HepG2 (cell line): Measurements from ENCODE around the gene PPIG. TPM values are rescaled to one million over a fixed set of nuclear protein-coding genes. Genes with fewer than 3 reads are reported as not detected.

Experiments
- ATAC-seq: fragments of 200-7000 bp; cut with Tn5 transposase; 3 replicates; pipeline ENCODE4 v1.9.1; 2020; ENCODE audit warnings: mild to moderate bottlenecking, moderate library complexity
- BruUV-seq: library from RNA; stranded (reverse); fragments of 400-500 nt; replicated peaks from 2 replicates; lab custom pipeline; 2021; lab: Mats Ljungman, UMichigan
- CTCF ChIA-PET: fragments of 300-600 bp; formaldehyde crosslinking; extraction: SDS; loops from one replicate; lab custom pipeline; 2021; ENCODE audit warnings: low total read pairs, inconsistent platforms, low intra/inter-chr PET ratio; lab: Yijun Ruan, JAX
- POLR2A ChIA-PET: fragments of 350-600 bp; sonication (Branson Sonifier 250); formaldehyde crosslinking; loops from one replicate; lab custom pipeline; 2020; ENCODE audit warnings: antibody characterized with exemption, inconsistent platforms; lab: Yijun Ruan, JAX
- DNase-seq: peaks from one replicate; pipeline ENCODE4 v3.0.0-alpha.2; 2015; ENCODE audit warnings: low spot score
- FAIRE-seq: peaks from 3 replicates; lab custom pipeline; 2011; peaks lifted over from hg19 to GRCh38; lab: Jason Lieb, UNC
- H2AFZ ChIP-seq: one replicate; pipeline ENCODE4 v1.6.1; 2011; ENCODE audit warnings: low read length, inconsistent platforms
- H3K27ac ChIP-seq: fragments of 300-600 bp; 3 replicates; pipeline ENCODE4 v1.8.0; 2011; ENCODE audit warnings: mixed run types, mild to moderate bottlenecking, mixed read lengths, low read length, inconsistent platforms; ENCODE audit not compliant: insufficient read depth; ENCODE audit errors: extremely low read length
- H3K27me3 ChIP-seq, 2 experiments: fragments of 200-600 bp in 1 of 2; 2 replicates in 1 of 2; 3 replicates in 1 of 2; pipeline versions ENCODE4 v1.6.0 to v1.8.0; 2011; ENCODE audit warnings: low read length in 2 of 2, mild to moderate bottlenecking in 2 of 2, moderate library complexity in 2 of 2, inconsistent platforms in 1 of 2; ENCODE audit not compliant: insufficient read depth in 2 of 2, control insufficient read depth in 1 of 2
- H3K36me3 ChIP-seq, 2 experiments: fragments of 200-600 bp in 1 of 2; replicated peaks in 1 of 2; 2 replicates in 1 of 2; 3 replicates in 1 of 2; pipeline versions ENCODE4 v1.5.1 to v1.8.0; 2011; ENCODE audit warnings: low read length in 2 of 2, inconsistent platforms in 1 of 2; ENCODE audit not compliant: insufficient read depth in 2 of 2, control insufficient read depth in 1 of 2
- H3K4me1 ChIP-seq: 2 replicates; pipeline ENCODE4 v1.5.1; 2012; ENCODE audit warnings: low read length, inconsistent platforms; ENCODE audit not compliant: insufficient read depth
- H3K4me2 ChIP-seq: 2 replicates; pipeline ENCODE4 v1.6.0; 2011; ENCODE audit warnings: low read depth, low read length, inconsistent platforms
- H3K4me3 ChIP-seq, 3 experiments: fragments of 200-600 bp in 1 of 3; sonication (generic), shearing (Covaris generic) in 1 of 3; replicated peaks in 1 of 3; 2 replicates each; pipeline ENCODE4 v1.5.1; 2011 to 2016; ENCODE audit warnings: low read length in 3 of 3, inconsistent platforms in 2 of 3, low read depth in 2 of 3, mild to moderate bottlenecking in 2 of 3, control low read depth in 1 of 3, mixed read lengths in 1 of 3; ENCODE audit not compliant: insufficient read depth in 1 of 3
- H3K79me2 ChIP-seq: one replicate; pipeline ENCODE4 v1.6.1; 2011; ENCODE audit warnings: low read length, inconsistent platforms; ENCODE audit not compliant: insufficient read depth
- H3K9ac ChIP-seq: 2 replicates; pipeline ENCODE4 v1.6.0; 2011; ENCODE audit warnings: mild to moderate bottlenecking, low read depth, low read length, inconsistent platforms; ENCODE audit not compliant: insufficient read depth
- H3K9me3 ChIP-seq: 2 replicates; pipeline ENCODE4 v1.5.1; 2012; ENCODE audit warnings: mild to moderate bottlenecking, low read length
- H4K20me1 ChIP-seq: 2 replicates; pipeline ENCODE4 v1.6.0; 2011; ENCODE audit warnings: inconsistent platforms, mild to moderate bottlenecking, low read length, moderate library complexity; ENCODE audit not compliant: insufficient read depth
- FLYWCH1 ChIP-seq: sonication (generic); formaldehyde crosslinking; IDR thresholded peaks from 2 replicates; pipeline ENCODE4 v1.8.1; 2023; ENCODE audit warnings: mild to moderate bottlenecking, missing genetic modification reagents
- FOXO4 ChIP-seq: sonication (generic); formaldehyde crosslinking; conservative IDR thresholded peaks from 2 replicates; pipeline ENCODE4 v1.8.1; 2023; ENCODE audit warnings: missing genetic modification reagents
- HES4 ChIP-seq: sonication (generic); formaldehyde crosslinking; IDR thresholded peaks from 2 replicates; pipeline ENCODE4 v1.9.0; 2021; ENCODE audit warnings: mild to moderate bottlenecking, missing genetic modification reagents, borderline replicate concordance
- HNRNPK ChIP-seq: fragments of 200-400 bp; formaldehyde crosslinking; IDR thresholded peaks from 2 replicates; pipeline ENCODE4 v1.6.1; 2018; ENCODE audit warnings: low read length, low read depth, moderate library complexity, mild to moderate bottlenecking; ENCODE audit not compliant: poor library complexity, severe bottlenecking
- POLR2AphosphoS2 ChIP-seq: IDR thresholded peaks from 2 replicates; pipeline ENCODE4 v1.6.1; 2011; ENCODE audit warnings: low read depth, low read length, improper control_type of control experiment
- SIN3A ChIP-seq: IDR thresholded peaks from 2 replicates; pipeline ENCODE4 v1.6.1; 2011; ENCODE audit warnings: low read depth, mild to moderate bottlenecking, control low read depth, low read length, borderline replicate concordance
- WIZ ChIP-seq: sonication (generic); formaldehyde crosslinking; IDR thresholded peaks from 2 replicates; pipeline ENCODE4 v1.5.1; 2020; ENCODE audit warnings: mild to moderate bottlenecking, missing genetic modification reagents
- ZBTB21 ChIP-seq: sonication (generic); formaldehyde crosslinking; IDR thresholded peaks from 2 replicates; pipeline ENCODE4 v1.4.0; 2020; ENCODE audit warnings: missing genetic modification reagents
- ZNF343 ChIP-seq: sonication (generic); formaldehyde crosslinking; IDR thresholded peaks from 2 replicates; pipeline ENCODE4 v1.4.0; 2020; ENCODE audit warnings: mild to moderate bottlenecking, missing genetic modification reagents
- ZNF451 ChIP-seq: sonication (generic); formaldehyde crosslinking; IDR thresholded peaks from 2 replicates; pipeline ENCODE4 v1.5.0; 2020; ENCODE audit warnings: mild to moderate bottlenecking, missing genetic modification reagents
- WGBS: methylation state at CpG from one replicate; pipeline ENCODE4 v1.1.6; 2017; ENCODE audit warnings: low lambda C conversion rate; 5-methylcytosine and 5-hydroxymethylcytosine counted together
- in situ Hi-C: cut with HindIII; loops from 2 replicates; pipeline ENCODE4 v1.10.0; 2017; ENCODE audit warnings: low pct_unique_long_range_greater_than_20kb; ENCODE audit not compliant: extremely low pct_ligation_motif_present
- intact Hi-C: fragments of 100-400 bp; cut with micrococcal nuclease; formaldehyde crosslinking; loops from one replicate; pipeline ENCODE4 v1.10.0; 2022; ENCODE audit not compliant: unreplicated experiment
- polyA plus RNA-seq, 8 experiments: library from polyadenylated mRNA; depleted of rRNA in 3 of 8; stranded (reverse) in 7 of 8; unstranded in 1 of 8; fragments of >200 nt; fragmentation: Illumina TruSeq in 4 of 8; extraction: Trizol in 4 of 8; gene quantifications; 2 replicates each; pipeline versions ENCODE4 v1.2.1 to v1.2.3, GENCODE V29; 2011 to 2016; ENCODE audit warnings: low read depth in 4 of 8, missing spikeins in 1 of 8, mixed read lengths in 1 of 8; ENCODE audit not compliant: insufficient read depth in 1 of 8
- total RNA-seq, 5 experiments: library from RNA; depleted of rRNA; stranded (reverse); fragments of >200 nt; fragmentation: Illumina TruSeq; extraction: Trizol; gene quantifications; 2 replicates each; pipeline ENCODE4 v1.2.3, GENCODE V29; 2016; ENCODE audit warnings: low read depth in 1 of 5
- TF ChIP-seq, protein P1 (sequence below): sonication (generic); formaldehyde crosslinking; IDR thresholded peaks from 2 replicates; pipeline ENCODE4 v1.8.0; 2022; ENCODE audit warnings: mild to moderate bottlenecking, missing genetic modification reagents
- TF ChIP-seq, protein P2 (sequence below): sonication (generic); formaldehyde crosslinking; conservative IDR thresholded peaks from 2 replicates; pipeline ENCODE4 v1.8.0; 2022; ENCODE audit warnings: mild to moderate bottlenecking, moderate library complexity, missing genetic modification reagents

The PPIG gene
- total and polyA plus RNA-seq, 2 of the 13 experiments (the other 11 are each of a cell fraction or from before 2014, with no cell fraction given), result 31.3 to 81.0 TPM

- Histone ChIP-seq H3K4me1 (peaks cover 27% of the 10 kb centered on the region), H3K4me2 (peak overlapping the region; percentile 75), H4K20me1 (peaks cover 24% of the 10 kb centered on the region), H3K9me3 (no peaks in the 10 kb centered on the region)
- ChIA-PET CTCF (no interaction called here), POLR2A (interaction anchor here (2.4 kb wide), 1 partner anchor 10 kb away, joined by 21 read pairs; the partner anchor contains the start of gene FASTKD1)
- FAIRE-seq, result no peak
- intact Hi-C loops, result no loop called here
- TF ChIP-seq FOXO4, result 0 out of 2 replicates have a peak, but pooled peaks have one; percentile 27
- TF ChIP-seq HES4, result no peak
- TF ChIP-seq WIZ, result 0 out of 2 replicates have a peak, but pooled peaks have one; percentile 5
- TF ChIP-seq SIN3A, result no peak
- TF ChIP-seq HNRNPK, result peak; percentile 75
- TF ChIP-seq FLYWCH1, result 0 out of 2 replicates have a peak, but pooled peaks have one; percentile 4
- TF ChIP-seq, all 625 proteins: peak for 4
- H3K36me3 ChIP-seq, result no peaks in the 10 kb centered on the region
- ATAC-seq, result no peak
- peak overlapping the region in 2 of 3 experiments; percentile 96 to 99; a peak in 4 of 6 replicates for H3K4me3 ChIP-seq
- H3K27me3 ChIP-seq, result peaks cover 0 to 7% of the 10 kb centered on the region in 2 experiments; a peak in 2 of 5 replicates
- peaks cover 43% of the 10 kb centered on the region for H3K79me2 ChIP-seq
- H3K27ac ChIP-seq, result peak overlapping the region; percentile 96
- no TSS peak for BruUV-seq
- 97% methylated on average over 5 of the region's 5 CpGs for whole genome bisulfite sequencing
- in situ Hi-C loops, result no loop called here
- DNase-seq, result no peak
- peak overlapping the region; percentile 98; the same call in 1 of the 2 replicates for H3K9ac ChIP-seq
- H2AFZ ChIP-seq, result peak overlapping the region; percentile 98
Measured at GRCh38 chr2:169583518-169583917, 633 bp upstream of the PPIG start.

DNA sequence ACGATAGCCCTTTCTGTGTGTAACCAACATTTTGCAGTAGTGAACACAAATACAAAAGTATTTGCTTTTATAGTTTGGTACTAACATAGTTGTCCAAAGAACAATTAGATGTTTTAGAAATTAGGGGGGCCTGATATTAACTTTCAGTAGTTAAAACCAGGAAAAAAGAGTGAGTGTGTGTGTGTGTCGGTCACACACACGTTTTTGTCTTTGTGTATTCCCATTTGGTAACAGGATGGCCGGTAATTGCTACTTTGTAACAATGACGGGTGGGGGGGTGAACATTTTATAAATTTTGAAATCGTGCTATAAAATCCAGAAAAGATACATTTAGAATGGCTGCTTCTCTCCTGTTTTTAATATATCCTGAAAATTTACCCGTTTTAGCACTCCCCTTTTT, 1.5 kb downstream of the PPIG start:
- Histone ChIP-seq H3K36me3 (no peaks in the 10 kb centered on the region; a peak in 1 of 5 replicates), H3K4me1 (peaks cover 48% of the 10 kb centered on the region), H2AFZ (no peak overlapping the region), H3K27ac (peak overlapping the region; percentile 96), H4K20me1 (peaks cover 34% of the 10 kb centered on the region), H3K27me3 (peaks cover 0 to 7% of the 10 kb centered on the region in 2 experiments; a peak in 2 of 5 replicates), H3K9ac (peak overlapping the region; percentile 98), H3K9me3 (no peaks in the 10 kb centered on the region), H3K79me2 (peaks cover 64% of the 10 kb centered on the region), H3K4me2 (peak overlapping the region; percentile 78), H3K4me3 (peak overlapping the region; percentile 80 to 99 (median 96))
- intact Hi-C loops, result loop anchor here (2.0 kb wide), 1 partner anchor 175 kb away; no protein-coding TSS in a partner anchor
- no peak for FAIRE-seq
- CTCF ChIA-PET, result no interaction called here
- 2% methylated on average over 7 of the region's 7 CpGs for WGBS
- in situ Hi-C loops, result no loop called here
- BruUV-seq, result no TSS peak
- POLR2A ChIA-PET, result interaction anchor here (0.8 to 1.6 kb wide), 3 partner anchors 14 to 106 kb away, joined by 3 to 9 read pairs (median 7); partner anchors contain the start of gene BBS5
- no peak for ATAC-seq
- no peak for DNase-seq
- TF ChIP-seq, protein P1, sequence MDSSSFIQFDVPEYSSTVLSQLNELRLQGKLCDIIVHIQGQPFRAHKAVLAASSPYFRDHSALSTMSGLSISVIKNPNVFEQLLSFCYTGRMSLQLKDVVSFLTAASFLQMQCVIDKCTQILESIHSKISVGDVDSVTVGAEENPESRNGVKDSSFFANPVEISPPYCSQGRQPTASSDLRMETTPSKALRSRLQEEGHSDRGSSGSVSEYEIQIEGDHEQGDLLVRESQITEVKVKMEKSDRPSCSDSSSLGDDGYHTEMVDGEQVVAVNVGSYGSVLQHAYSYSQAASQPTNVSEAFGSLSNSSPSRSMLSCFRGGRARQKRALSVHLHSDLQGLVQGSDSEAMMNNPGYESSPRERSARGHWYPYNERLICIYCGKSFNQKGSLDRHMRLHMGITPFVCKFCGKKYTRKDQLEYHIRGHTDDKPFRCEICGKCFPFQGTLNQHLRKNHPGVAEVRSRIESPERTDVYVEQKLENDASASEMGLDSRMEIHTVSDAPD (CRISPR knock-in tag), result 0 out of 2 replicates have a peak, but pooled peaks have one; percentile 21
- TF ChIP-seq ZNF343 (CRISPR knock-in tag) (no peak), ZNF451 (no peak), POLR2AphosphoS2 (no peak), ZBTB21 (CRISPR knock-in tag) (no peak)
- TF ChIP-seq, protein P2, sequence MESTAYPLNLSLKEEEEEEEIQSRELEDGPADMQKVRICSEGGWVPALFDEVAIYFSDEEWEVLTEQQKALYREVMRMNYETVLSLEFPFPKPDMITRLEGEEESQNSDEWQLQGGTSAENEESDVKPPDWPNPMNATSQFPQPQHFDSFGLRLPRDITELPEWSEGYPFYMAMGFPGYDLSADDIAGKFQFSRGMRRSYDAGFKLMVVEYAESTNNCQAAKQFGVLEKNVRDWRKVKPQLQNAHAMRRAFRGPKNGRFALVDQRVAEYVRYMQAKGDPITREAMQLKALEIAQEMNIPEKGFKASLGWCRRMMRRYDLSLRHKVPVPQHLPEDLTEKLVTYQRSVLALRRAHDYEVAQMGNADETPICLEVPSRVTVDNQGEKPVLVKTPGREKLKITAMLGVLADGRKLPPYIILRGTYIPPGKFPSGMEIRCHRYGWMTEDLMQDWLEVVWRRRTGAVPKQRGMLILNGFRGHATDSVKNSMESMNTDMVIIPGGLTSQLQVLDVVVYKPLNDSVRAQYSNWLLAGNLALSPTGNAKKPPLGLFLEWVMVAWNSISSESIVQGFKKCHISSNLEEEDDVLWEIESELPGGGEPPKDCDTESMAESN (CRISPR knock-in tag), result no peak
